IPS-18a (cell line): ENCODE data around the gene PPIE.

Experiments used
- H3K27ac ChIP-seq: one replicate; pipeline ENCODE4 v1.5.1; 2013; ENCODE audit warnings: low read length
- H3K27me3 ChIP-seq: one replicate; pipeline ENCODE4 v1.6.1; 2013; ENCODE audit warnings: mild to moderate bottlenecking, low read length; ENCODE audit not compliant: control insufficient read depth, insufficient read depth
- H3K36me3 ChIP-seq: one replicate; pipeline ENCODE4 v1.6.1; 2013; ENCODE audit warnings: low read depth, low read length; ENCODE audit not compliant: control insufficient read depth
- H3K4me1 ChIP-seq: one replicate; pipeline ENCODE4 v1.6.1; 2013; ENCODE audit warnings: low read depth, low read length; ENCODE audit not compliant: control insufficient read depth
- H3K4me3 ChIP-seq: one replicate; pipeline ENCODE4 v1.5.1; 2013; ENCODE audit warnings: low read length
- H3K9ac ChIP-seq: one replicate; pipeline ENCODE4 v1.6.1; 2013; ENCODE audit warnings: mild to moderate bottlenecking, low read length, moderate library complexity
- H3K9me3 ChIP-seq: one replicate; pipeline ENCODE4 v1.6.1; 2013; ENCODE audit warnings: low read depth, low read length; ENCODE audit not compliant: control insufficient read depth

The PPIE gene

DNA sequence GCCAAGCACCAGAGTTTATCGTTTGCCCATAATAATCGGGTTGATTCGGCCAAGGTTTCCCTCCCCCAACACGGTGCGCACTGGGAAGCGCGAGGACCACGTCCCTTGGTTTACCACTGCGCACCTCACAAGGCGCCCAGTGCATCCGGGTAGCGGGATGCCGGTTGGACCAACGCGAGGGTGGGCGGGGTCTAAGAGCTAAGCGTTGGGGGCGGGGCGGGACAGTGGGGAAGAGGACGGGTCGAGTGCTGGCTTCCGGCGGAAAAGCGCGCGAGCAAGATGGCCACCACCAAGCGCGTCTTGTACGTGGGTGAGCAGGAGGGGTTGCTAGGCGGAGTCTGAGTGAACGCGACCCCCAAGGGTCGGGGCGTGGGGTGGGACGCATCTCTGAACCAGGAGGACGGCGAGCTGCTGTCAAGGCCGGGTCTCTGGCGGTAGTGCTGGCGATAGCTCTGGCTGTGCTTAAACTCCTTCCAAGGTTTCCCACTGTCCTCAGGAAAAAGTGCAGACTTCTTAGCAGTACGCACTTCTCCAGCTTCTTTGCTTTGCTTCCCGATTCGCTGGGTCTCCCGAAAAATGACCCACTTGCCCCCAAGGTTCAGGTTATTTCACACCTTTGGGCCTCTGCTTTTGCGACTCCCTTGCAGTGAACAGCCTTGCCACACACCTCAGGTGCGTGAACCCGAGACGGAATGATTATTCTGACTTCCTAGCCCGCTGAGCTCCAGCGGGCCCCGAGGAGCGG, at the start of gene PPIE:
Gene PPIE, plus strand, starts transcription at position 261 of the 745 bp plus-strand sequence. Its CDS starts 19 bp downstream, at position 280.
- Histone ChIP-seq H3K9ac (peak within 1 kb of the TSS; percentile 65), H3K27ac (no peak within 1 kb of the TSS), H3K4me3 (peak within 1 kb of the TSS; percentile 77), H3K36me3 (peaks cover 25% of the 10 kb centered on the region), H3K4me1 (peaks cover 4% of the 10 kb centered on the region), H3K27me3 (peaks cover 45% of the 10 kb centered on the region), H3K9me3 (no peaks in the 10 kb centered on the region)

- Histone ChIP-seq H3K9ac (no peak overlapping the region), H3K27me3 (peaks cover 97% of the 10 kb centered on the region), H3K4me3 (no peak overlapping the region), H3K9me3 (no peaks in the 10 kb centered on the region), H3K4me1 (no peaks in the 10 kb centered on the region), H3K27ac (no peak overlapping the region), H3K36me3 (no peaks in the 10 kb centered on the region)
These were observed 49.5 kb upstream of the PPIE start for GRCh38 chr1:39689214-39689613.

DNA sequence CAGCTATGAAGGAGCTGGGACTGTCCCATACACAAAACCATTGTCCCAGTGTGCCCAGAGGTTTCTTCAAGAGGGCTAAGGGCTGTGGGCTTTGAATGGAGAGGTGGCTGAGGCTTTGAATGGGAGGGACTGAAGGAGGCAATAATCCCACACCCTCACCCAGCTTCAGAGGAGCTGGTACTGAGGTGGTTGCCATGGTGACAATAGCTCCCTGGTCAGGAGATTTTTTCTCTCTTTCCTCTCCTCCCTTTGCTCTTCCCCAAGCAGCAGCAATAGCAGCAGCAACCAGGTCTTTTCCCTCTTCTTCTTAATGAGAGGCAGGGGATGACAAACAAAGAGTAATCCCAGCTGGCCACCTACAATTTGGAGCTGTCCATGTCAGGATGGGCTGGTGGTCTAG, 49.0 kb upstream of the PPIE start:
- peaks cover 2% of the 10 kb centered on the region for H3K4me1 ChIP-seq
- no peak overlapping the region for H3K27ac ChIP-seq
- H3K36me3 ChIP-seq, result no peaks in the 10 kb centered on the region
- no peak overlapping the region for H3K9ac ChIP-seq
- H3K9me3 ChIP-seq, result no peaks in the 10 kb centered on the region
- peaks cover 97% of the 10 kb centered on the region for H3K27me3 ChIP-seq
- H3K4me3 ChIP-seq, result no peak overlapping the region

GRCh38 chr1:39690225-39690624, 48.5 kb upstream of the PPIE start:
- H3K27me3 ChIP-seq, result peaks cover 97% of the 10 kb centered on the region
- no peak overlapping the region for H3K4me3 ChIP-seq
- no peak overlapping the region for H3K27ac ChIP-seq
- H3K9ac ChIP-seq, result no peak overlapping the region
- peaks cover 5% of the 10 kb centered on the region for H3K4me1 ChIP-seq
- no peaks in the 10 kb centered on the region for H3K9me3 ChIP-seq
- H3K36me3 ChIP-seq, result no peaks in the 10 kb centered on the region

DNA sequence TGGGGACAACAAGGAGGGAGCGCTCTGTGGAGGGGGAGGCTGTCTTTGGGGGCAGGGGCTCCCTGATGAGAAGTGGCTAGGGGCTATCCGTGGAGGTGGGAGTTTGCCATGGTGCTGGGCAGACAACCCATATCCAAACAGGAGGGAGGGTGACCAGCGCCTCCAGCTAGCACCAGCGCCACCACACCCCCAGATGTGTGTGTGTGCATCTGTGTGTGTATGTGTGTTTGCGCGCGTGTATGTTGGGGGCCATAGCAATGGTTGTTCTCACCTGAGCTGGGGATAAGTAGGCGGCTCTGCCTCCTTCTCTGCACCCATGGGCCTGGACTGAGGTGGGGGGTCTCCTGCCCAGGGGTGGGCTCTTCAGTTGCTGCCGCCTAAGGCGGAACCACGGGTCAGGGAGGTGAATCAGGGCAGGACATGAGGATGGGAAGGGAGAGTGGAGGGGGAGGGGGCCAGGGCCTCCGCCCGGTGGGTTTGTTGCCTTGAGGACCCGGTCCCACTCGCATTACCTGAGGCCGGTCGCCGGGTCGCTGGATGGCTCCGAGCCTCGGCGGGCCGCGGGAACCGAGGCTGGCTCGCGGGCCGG, 47.8 kb upstream of the PPIE start:
- Histone ChIP-seq H3K4me3 (peak overlapping the region; percentile 26), H3K9me3 (no peaks in the 10 kb centered on the region), H3K27me3 (peaks cover 100% of the 10 kb centered on the region), H3K4me1 (peaks cover 7% of the 10 kb centered on the region), H3K9ac (no peak overlapping the region), H3K27ac (no peak overlapping the region), H3K36me3 (no peaks in the 10 kb centered on the region)

- Histone ChIP-seq H3K4me1 (peaks cover 7% of the 10 kb centered on the region), H3K9me3 (no peaks in the 10 kb centered on the region), H3K36me3 (no peaks in the 10 kb centered on the region), H3K27me3 (peaks cover 100% of the 10 kb centered on the region), H3K27ac (no peak within 1 kb of the TSS), H3K9ac (no peak within 1 kb of the TSS), H3K4me3 (peak within 1 kb of the TSS; percentile 26)
These were observed 47.1 kb upstream of the PPIE start, which contains the start of gene HPCAL4 for GRCh38 chr1:39691383-39692151. HPCAL4 (minus strand) TSS chr1:39691433; CDS start chr1:39684603, 6,830 bp downstream.

DNA sequence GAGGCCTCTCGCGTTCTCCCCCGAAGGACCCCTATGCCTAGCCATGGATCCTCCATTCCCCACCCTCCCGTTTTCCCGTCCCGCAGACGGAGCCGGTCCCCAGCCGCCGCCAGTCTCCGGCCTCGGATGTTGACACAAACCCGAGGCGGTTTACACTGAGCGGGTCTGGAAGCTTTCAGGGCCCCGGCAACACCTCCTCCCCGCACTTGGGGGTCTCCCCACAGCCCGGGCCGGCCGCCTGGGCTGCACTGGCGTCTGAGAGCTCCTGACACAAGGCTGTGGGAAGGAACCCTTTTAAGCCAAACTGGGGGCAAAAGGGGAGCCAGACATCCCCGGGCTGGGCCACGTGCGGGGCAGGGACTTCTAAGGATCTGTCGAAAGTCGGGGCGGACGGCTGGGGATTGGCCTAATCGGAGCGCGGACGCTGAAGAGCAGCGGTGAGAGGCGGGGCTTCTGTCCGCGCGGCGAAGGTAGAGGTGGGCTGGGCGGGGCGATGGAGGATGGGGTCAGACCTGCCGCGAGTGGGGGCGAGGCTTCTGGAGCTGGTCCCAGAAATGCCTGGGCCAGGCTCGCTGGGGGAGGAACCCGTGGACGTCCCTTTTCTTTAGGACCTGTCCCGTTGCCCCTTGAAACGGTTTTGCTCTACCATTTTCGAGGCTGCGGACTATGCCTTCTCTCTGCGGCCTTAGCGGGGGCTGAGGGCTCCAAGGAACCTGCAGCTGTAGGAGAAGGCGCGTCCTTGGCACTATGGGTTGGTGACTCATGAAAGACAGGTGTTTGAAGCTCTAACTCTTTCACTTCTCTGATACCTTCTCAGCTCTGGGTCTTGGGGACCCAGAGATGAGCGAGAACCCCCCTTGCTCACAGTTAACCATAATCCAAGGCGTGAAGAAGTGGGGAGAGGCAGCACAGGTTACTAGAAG, 46.3 kb upstream of the PPIE start:
- Histone ChIP-seq H3K4me3 (peak overlapping the region; percentile 26), H3K36me3 (no peaks in the 10 kb centered on the region), H3K27me3 (peaks cover 100% of the 10 kb centered on the region)

DNA sequence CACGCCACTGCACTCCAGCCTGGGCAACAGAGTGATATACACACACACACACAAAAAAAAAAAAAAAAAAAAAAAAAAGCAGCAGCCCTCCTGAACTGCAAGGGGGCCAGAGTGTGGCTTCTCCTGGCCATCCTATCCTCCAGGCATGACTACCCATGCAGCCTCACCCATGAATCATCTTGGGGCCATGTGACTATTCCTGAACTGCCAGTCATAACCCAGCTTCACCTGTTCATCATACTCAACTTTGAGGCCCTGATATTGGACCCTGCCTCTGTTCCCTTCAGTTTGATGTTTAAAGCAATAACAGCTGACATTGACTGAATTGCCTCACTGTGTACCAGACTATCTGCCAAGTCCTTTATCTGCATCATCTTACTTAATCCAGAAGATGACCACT, 44.7 kb upstream of the PPIE start:
- Histone ChIP-seq H3K4me1 (peaks cover 7% of the 10 kb centered on the region), H3K27ac (no peak overlapping the region), H3K27me3 (peaks cover 100% of the 10 kb centered on the region), H3K4me3 (no peak overlapping the region), H3K9ac (no peak overlapping the region), H3K36me3 (no peaks in the 10 kb centered on the region), H3K9me3 (no peaks in the 10 kb centered on the region)

More for the DNA sequence above, 46.3 kb upstream of the PPIE start:
- H3K9me3 ChIP-seq, result no peaks in the 10 kb centered on the region
- H3K4me1 ChIP-seq, result peaks cover 7% of the 10 kb centered on the region
- no peak overlapping the region for H3K27ac ChIP-seq
- no peak overlapping the region for H3K9ac ChIP-seq

- Histone ChIP-seq H3K9ac (no peak overlapping the region), H3K9me3 (no peaks in the 10 kb centered on the region), H3K4me3 (no peak overlapping the region), H3K27me3 (peaks cover 100% of the 10 kb centered on the region), H3K36me3 (no peaks in the 10 kb centered on the region), H3K27ac (no peak overlapping the region), H3K4me1 (peaks cover 7% of the 10 kb centered on the region)
These were observed 43.7 kb upstream of the PPIE start for GRCh38 chr1:39695016-39695415.

DNA sequence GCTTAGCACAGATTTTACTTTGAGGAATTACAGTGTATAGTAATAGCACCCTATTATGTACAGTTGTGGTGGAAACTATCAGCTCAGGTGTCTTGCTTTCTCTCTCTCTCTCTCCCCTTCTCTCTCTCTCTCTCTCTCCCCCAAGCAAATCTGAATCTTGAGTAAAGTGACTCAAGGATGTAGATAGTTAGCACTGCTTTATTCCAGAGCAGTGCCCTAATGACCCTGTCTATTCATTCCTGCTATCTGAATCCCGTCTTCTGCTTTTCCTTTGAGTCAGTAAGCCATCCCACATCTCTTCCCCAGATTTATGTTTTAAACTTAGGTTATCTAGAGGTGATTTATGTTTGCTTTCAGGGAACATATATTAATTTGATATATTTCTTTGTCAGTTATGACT, 42.2 kb upstream of the PPIE start:
- H3K27me3 ChIP-seq, result peaks cover 100% of the 10 kb centered on the region
- peaks cover 13% of the 10 kb centered on the region for H3K4me1 ChIP-seq
- no peak overlapping the region for H3K9ac ChIP-seq
- no peaks in the 10 kb centered on the region for H3K36me3 ChIP-seq
- H3K27ac ChIP-seq, result no peak overlapping the region
- no peak overlapping the region for H3K4me3 ChIP-seq
- H3K9me3 ChIP-seq, result no peaks in the 10 kb centered on the region

DNA sequence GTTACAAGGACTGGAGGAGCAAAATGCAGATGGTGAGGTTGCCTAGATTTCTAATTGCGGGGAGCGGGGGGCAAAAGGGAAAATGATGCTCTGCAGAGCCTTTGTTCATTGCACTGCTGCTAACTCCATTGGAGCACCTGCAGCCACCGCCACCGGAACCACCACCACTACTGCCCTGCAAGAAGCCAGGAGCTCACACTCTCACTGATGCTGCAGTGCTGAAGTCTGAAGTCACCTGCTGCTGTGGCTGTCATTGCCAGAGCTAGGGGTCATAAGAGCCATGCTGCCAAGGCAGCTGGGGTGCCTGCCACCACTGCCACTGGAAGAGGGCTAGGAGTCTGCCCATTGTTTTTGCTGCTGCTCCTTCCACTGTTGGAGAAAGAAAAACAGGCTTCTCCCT, 40.1 kb upstream of the PPIE start:
- peaks cover 99% of the 10 kb centered on the region for H3K27me3 ChIP-seq
- no peak overlapping the region for H3K4me3 ChIP-seq
- no peak overlapping the region for H3K27ac ChIP-seq
- no peak overlapping the region for H3K9ac ChIP-seq
- peaks cover 22% of the 10 kb centered on the region for H3K4me1 ChIP-seq
- H3K36me3 ChIP-seq, result no peaks in the 10 kb centered on the region
- no peaks in the 10 kb centered on the region for H3K9me3 ChIP-seq
